Measurements from ENCODE around the gene ZNF770.

ZNF770 gene

GRCh38 chr15:34988027-34988902 lies at the start of gene ZNF770:
ZNF770 (minus strand) TSS chr15:34988287; CDS start chr15:34983434, 4,853 bp downstream.
- H3K4me3 ChIP-seq (ENCODE audit: low read length): peak within 1 kb of the TSS; percentile 97

GRCh38 chr15:35028235-35028984 lies 40.3 kb upstream of the ZNF770 start:
- Histone ChIP-seq H3K4me3 (ENCODE audit: low read length) (no peak overlapping the region), H3K36me3 (ENCODE audit: control insufficient read depth, insufficient read depth, low read length) (no peaks in the 10 kb centered on the region), H3K9me3 (ENCODE audit: control insufficient read depth, low read length) (no peaks in the 10 kb centered on the region), H3K4me1 (ENCODE audit: control insufficient read depth, insufficient read depth, low read length) (no peaks in the 10 kb centered on the region), H3K27me3 (ENCODE audit: control insufficient read depth, insufficient read depth, low read length) (no peaks in the 10 kb centered on the region), H3K9ac (ENCODE audit: low read length) (no peak overlapping the region)

More at GRCh38 chr15:34988027-34988902, at the start of gene ZNF770:
- Histone ChIP-seq H3K9me3 (ENCODE audit: control insufficient read depth, low read length) (no peaks in the 10 kb centered on the region), H3K36me3 (ENCODE audit: control insufficient read depth, insufficient read depth, low read length) (no peaks in the 10 kb centered on the region), H3K4me1 (ENCODE audit: control insufficient read depth, insufficient read depth, low read length) (no peaks in the 10 kb centered on the region), H3K9ac (ENCODE audit: low read length) (peak within 1 kb of the TSS; percentile 96), H3K27me3 (ENCODE audit: control insufficient read depth, insufficient read depth, low read length) (no peaks in the 10 kb centered on the region)

GRCh38 chr15:35023804-35024203 lies 35.7 kb upstream of the ZNF770 start:
- Histone ChIP-seq H3K4me3 (ENCODE audit: low read length) (no peak overlapping the region), H3K9ac (ENCODE audit: low read length) (no peak overlapping the region), H3K27me3 (ENCODE audit: control insufficient read depth, insufficient read depth, low read length) (no peaks in the 10 kb centered on the region)

GRCh38 chr15:35020974-35021373 lies 32.9 kb upstream of the ZNF770 start:
- H3K36me3 ChIP-seq (ENCODE audit: control insufficient read depth, insufficient read depth, low read length): no peaks in the 10 kb centered on the region
- no peaks in the 10 kb centered on the region for H3K4me1 ChIP-seq (ENCODE audit: control insufficient read depth, insufficient read depth, low read length)
- H3K9me3 ChIP-seq (ENCODE audit: control insufficient read depth, low read length): no peaks in the 10 kb centered on the region
- no peak overlapping the region for H3K4me3 ChIP-seq (ENCODE audit: low read length)
- H3K27me3 ChIP-seq (ENCODE audit: control insufficient read depth, insufficient read depth, low read length): no peaks in the 10 kb centered on the region
- no peak overlapping the region for H3K9ac ChIP-seq (ENCODE audit: low read length)

More at GRCh38 chr15:35023804-35024203, 35.7 kb upstream of the ZNF770 start:
- Histone ChIP-seq H3K36me3 (ENCODE audit: control insufficient read depth, insufficient read depth, low read length) (no peaks in the 10 kb centered on the region), H3K4me1 (ENCODE audit: control insufficient read depth, insufficient read depth, low read length) (no peaks in the 10 kb centered on the region), H3K9me3 (ENCODE audit: control insufficient read depth, low read length) (no peaks in the 10 kb centered on the region)

GRCh38 chr15:35019404-35020327 lies 31.6 kb upstream of the ZNF770 start:
- no peaks in the 10 kb centered on the region for H3K27me3 ChIP-seq (ENCODE audit: control insufficient read depth, insufficient read depth, low read length)
- no peak overlapping the region for H3K9ac ChIP-seq (ENCODE audit: low read length)
- no peak overlapping the region for H3K4me3 ChIP-seq (ENCODE audit: low read length)
- H3K9me3 ChIP-seq (ENCODE audit: control insufficient read depth, low read length): no peaks in the 10 kb centered on the region
- H3K4me1 ChIP-seq (ENCODE audit: control insufficient read depth, insufficient read depth, low read length): no peaks in the 10 kb centered on the region
- no peaks in the 10 kb centered on the region for H3K36me3 ChIP-seq (ENCODE audit: control insufficient read depth, insufficient read depth, low read length)

GRCh38 chr15:35014241-35014640 lies 26.2 kb upstream of the ZNF770 start:
- no peaks in the 10 kb centered on the region for H3K27me3 ChIP-seq (ENCODE audit: control insufficient read depth, insufficient read depth, low read length)
- H3K9me3 ChIP-seq (ENCODE audit: control insufficient read depth, low read length): no peaks in the 10 kb centered on the region
- H3K9ac ChIP-seq (ENCODE audit: low read length): no peak overlapping the region
- H3K36me3 ChIP-seq (ENCODE audit: control insufficient read depth, insufficient read depth, low read length): no peaks in the 10 kb centered on the region
- H3K4me3 ChIP-seq (ENCODE audit: low read length): no peak overlapping the region
- H3K4me1 ChIP-seq (ENCODE audit: control insufficient read depth, insufficient read depth, low read length): no peaks in the 10 kb centered on the region

GRCh38 chr15:35013370-35013769 lies 25.3 kb upstream of the ZNF770 start:
- no peak overlapping the region for H3K4me3 ChIP-seq (ENCODE audit: low read length)

GRCh38 chr15:35007397-35007796 lies 19.3 kb upstream of the ZNF770 start:
- H3K9me3 ChIP-seq (ENCODE audit: control insufficient read depth, low read length): no peaks in the 10 kb centered on the region
- no peaks in the 10 kb centered on the region for H3K36me3 ChIP-seq (ENCODE audit: control insufficient read depth, insufficient read depth, low read length)
- H3K9ac ChIP-seq (ENCODE audit: low read length): no peak overlapping the region
- H3K4me1 ChIP-seq (ENCODE audit: control insufficient read depth, insufficient read depth, low read length): no peaks in the 10 kb centered on the region
- no peak overlapping the region for H3K4me3 ChIP-seq (ENCODE audit: low read length)
- no peaks in the 10 kb centered on the region for H3K27me3 ChIP-seq (ENCODE audit: control insufficient read depth, insufficient read depth, low read length)

More at GRCh38 chr15:35013370-35013769, 25.3 kb upstream of the ZNF770 start:
- no peaks in the 10 kb centered on the region for H3K4me1 ChIP-seq (ENCODE audit: control insufficient read depth, insufficient read depth, low read length)
- H3K27me3 ChIP-seq (ENCODE audit: control insufficient read depth, insufficient read depth, low read length): no peaks in the 10 kb centered on the region
- H3K36me3 ChIP-seq (ENCODE audit: control insufficient read depth, insufficient read depth, low read length): no peaks in the 10 kb centered on the region
- no peaks in the 10 kb centered on the region for H3K9me3 ChIP-seq (ENCODE audit: control insufficient read depth, low read length)
- H3K9ac ChIP-seq (ENCODE audit: low read length): no peak overlapping the region

- Histone ChIP-seq H3K4me3 (ENCODE audit: low read length) (no peak overlapping the region), H3K9ac (ENCODE audit: low read length) (no peak overlapping the region), H3K4me1 (ENCODE audit: control insufficient read depth, insufficient read depth, low read length) (no peaks in the 10 kb centered on the region), H3K9me3 (ENCODE audit: control insufficient read depth, low read length) (no peaks in the 10 kb centered on the region), H3K36me3 (ENCODE audit: control insufficient read depth, insufficient read depth, low read length) (no peaks in the 10 kb centered on the region), H3K27me3 (ENCODE audit: control insufficient read depth, insufficient read depth, low read length) (no peaks in the 10 kb centered on the region)
Observed at GRCh38 chr15:35005933-35006332, 17.8 kb upstream of the ZNF770 start.

- no peaks in the 10 kb centered on the region for H3K36me3 ChIP-seq (ENCODE audit: control insufficient read depth, insufficient read depth, low read length)
- no peaks in the 10 kb centered on the region for H3K9me3 ChIP-seq (ENCODE audit: control insufficient read depth, low read length)
- no peak overlapping the region for H3K4me3 ChIP-seq (ENCODE audit: low read length)
- H3K27me3 ChIP-seq (ENCODE audit: control insufficient read depth, insufficient read depth, low read length): no peaks in the 10 kb centered on the region
- no peaks in the 10 kb centered on the region for H3K4me1 ChIP-seq (ENCODE audit: control insufficient read depth, insufficient read depth, low read length)
- H3K9ac ChIP-seq (ENCODE audit: low read length): no peak overlapping the region
Observed at GRCh38 chr15:35003928-35004327, 15.8 kb upstream of the ZNF770 start.

GRCh38 chr15:35000511-35000910 lies 12.4 kb upstream of the ZNF770 start:
- H3K36me3 ChIP-seq (ENCODE audit: control insufficient read depth, insufficient read depth, low read length): no peaks in the 10 kb centered on the region
- H3K9me3 ChIP-seq (ENCODE audit: control insufficient read depth, low read length): no peaks in the 10 kb centered on the region
- no peak overlapping the region for H3K4me3 ChIP-seq (ENCODE audit: low read length)
- no peaks in the 10 kb centered on the region for H3K4me1 ChIP-seq (ENCODE audit: control insufficient read depth, insufficient read depth, low read length)
- H3K27me3 ChIP-seq (ENCODE audit: control insufficient read depth, insufficient read depth, low read length): no peaks in the 10 kb centered on the region
- no peak overlapping the region for H3K9ac ChIP-seq (ENCODE audit: low read length)
